ENCODE results near the gene PHKG1. TPM values are rescaled to one million over a fixed set of nuclear protein-coding genes. Genes with fewer than 3 reads are reported as not detected.

Gene PHKG1
- 4.4 TPM for total RNA-seq

DNA sequence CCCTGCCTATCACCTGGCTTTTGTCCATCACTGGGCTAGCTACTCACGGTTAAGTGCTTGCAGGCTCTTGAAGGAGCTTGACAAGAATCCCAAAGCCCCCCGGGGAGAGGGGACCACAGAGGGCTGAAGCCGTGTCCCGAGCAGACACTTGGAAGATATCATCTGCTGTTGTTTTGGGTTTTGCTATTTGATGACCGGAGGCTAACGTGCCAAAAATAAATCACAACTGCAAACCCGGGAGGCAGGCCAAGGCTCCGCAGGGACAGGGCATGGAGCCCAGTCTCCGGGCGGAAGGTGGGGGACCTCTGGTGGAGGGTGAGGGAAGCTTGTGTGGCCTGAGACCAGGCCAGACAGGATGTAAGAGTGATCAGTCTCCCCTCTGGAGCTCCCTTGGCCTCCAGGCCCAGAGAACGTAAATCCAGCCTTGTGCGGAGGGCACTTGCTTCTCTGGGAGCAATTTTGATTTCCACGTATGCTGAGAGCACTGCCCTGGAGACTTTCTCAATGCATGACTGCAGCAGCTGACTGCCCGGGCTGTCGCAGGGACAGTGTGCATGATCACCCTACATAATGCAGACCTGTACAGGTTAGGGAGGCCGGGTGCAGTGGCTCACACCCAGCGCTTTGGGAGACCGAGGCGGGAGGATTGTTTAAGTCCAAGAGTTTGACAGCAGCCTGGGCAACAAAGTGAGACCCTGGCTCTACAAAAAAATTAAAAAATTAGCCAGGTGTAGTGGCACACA lies at the start of gene PHKG1:
TSS of gene PHKG1 (minus strand) at position 164 of the 743 bp plus-strand sequence. CDS start 4,011 bp downstream, outside the sequence.

GRCh38 chr7:56115852-56116538 lies 23.2 kb upstream of the PHKG1 start, which contains the start of gene NUPR2:
Gene NUPR2, minus strand, starts transcription at chr7:56116417. Its CDS starts 103 bp downstream, at chr7:56116314.

GRCh38 chr7:56106108-56107073 lies 13.6 kb upstream of the PHKG1 start, which contains the start of gene CHCHD2:
Gene CHCHD2, minus strand, starts transcription at chr7:56106476. Its CDS starts 63 bp downstream, at chr7:56106413.

DNA sequence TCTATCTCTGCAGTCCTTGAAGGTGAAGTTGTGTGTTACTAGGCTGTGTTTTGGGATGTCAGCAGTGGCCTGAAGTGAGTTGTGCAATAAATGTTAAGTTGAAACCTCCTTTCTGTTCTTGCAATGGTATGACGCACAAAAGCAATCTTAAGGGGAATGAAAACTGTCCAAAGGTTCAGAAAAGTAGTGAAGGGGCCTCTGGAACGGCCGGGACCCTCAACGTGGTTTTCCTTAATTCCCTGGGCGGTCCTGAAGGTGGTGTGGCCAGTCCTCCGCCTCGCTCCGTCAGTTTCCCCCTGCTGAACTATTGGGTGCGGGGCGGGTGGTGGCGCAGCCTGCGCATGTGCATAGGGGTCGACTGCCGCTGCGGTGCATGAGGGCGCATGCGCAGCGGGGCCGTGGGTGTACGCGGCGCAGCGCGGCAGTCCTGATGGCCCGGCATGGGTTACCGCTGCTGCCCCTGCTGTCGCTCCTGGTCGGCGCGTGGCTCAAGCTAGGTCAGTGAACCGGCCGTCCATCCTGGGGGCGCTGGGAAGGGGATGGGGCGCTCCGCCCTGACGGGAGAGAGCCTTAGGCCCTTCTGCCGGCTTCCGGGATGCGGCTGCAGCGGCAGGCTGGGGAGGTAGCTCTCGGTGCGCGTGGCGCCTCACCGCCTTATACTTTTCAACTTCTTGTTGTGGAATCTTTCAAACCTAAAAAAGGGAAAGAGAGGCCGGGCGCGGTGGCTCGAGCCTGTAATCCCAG lies 28.7 kb downstream of the PHKG1 start, which contains the start of gene SUMF2:
TSS of gene SUMF2 (plus strand) at position 405 of the 744 bp plus-strand sequence. CDS start at position 431, 26 bp downstream.

GRCh38 chr7:56051339-56052191 lies 41.2 kb downstream of the PHKG1 start, which contains the start of the genes CCT6A and PSPH:
Gene CCT6A, plus strand, starts transcription at chr7:56051765. Its CDS starts 84 bp downstream, at chr7:56051849.
Gene PSPH, minus strand, starts transcription at chr7:56051444. Its CDS starts 30,232 bp downstream, at chr7:56021212.

Small RNA genes lying within 50 kb of the gene (small RNA-seq; reads per million reads assigned to genes)
- not detected for gene SNORA15 (ENCODE audit: low replicate concordance)
- gene SNORA22B (ENCODE audit: low replicate concordance) = not detected

Other genes starting within 250 kb of the PHKG1 start
- not detected for gene SEPTIN14, start 230.2 kb downstream of the PHKG1 start, total RNA-seq
- 65.4 TPM for gene ZNF713, start 205.5 kb downstream of the PHKG1 start, total RNA-seq
- gene MRPS17, start 141.1 kb downstream of the PHKG1 start, total RNA-seq = 14.4 TPM
- gene NIPSNAP2, start 128.4 kb downstream of the PHKG1 start, total RNA-seq = 57.0 TPM
- gene PSPH, start 41.5 kb downstream of the PHKG1 start, total RNA-seq = 16.0 TPM
- 170 TPM for gene CCT6A, start 41.2 kb downstream of the PHKG1 start, total RNA-seq
- 66.7 TPM for gene SUMF2, start 28.7 kb downstream of the PHKG1 start, total RNA-seq
- gene CHCHD2, start 13.5 kb upstream of the PHKG1 start, total RNA-seq = 137 TPM
- not detected for gene NUPR2, start 23.5 kb upstream of the PHKG1 start, total RNA-seq